ENCODE measurements around the gene RPS21. TPM values are rescaled to one million over a fixed set of nuclear protein-coding genes. Genes with fewer than 3 reads are reported as not detected.

RPS21 gene
- total and polyA plus RNA-seq, 7 donors = 2,383 to 8,235 (median 4,772) TPM

DNA sequence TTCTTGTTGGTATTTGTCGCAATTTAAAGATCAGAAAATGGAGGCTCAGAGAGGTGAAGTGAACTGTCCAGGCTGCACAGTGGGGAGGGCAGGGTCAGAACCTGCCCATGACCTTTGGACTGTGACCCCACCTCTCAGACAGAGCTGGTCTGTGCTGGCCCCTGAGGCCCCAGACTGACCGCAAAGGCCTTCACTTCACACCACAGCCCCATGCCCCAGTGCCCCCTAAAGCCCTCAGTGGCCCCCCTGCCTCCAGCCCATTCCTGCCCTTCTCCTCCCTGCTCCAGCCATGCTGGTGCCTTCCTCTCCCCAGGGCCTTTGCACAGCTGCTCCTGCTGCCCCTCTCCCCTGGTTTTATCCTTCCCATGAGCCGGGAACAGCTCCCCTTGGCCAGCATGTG, 49.8 kb downstream of the RPS21 start:
- Histone ChIP-seq H3K4me1 (peaks cover 0 to 39% (median 33%) of the 10 kb centered on the region in 4 donors), H3K9me3 (no peaks in the 10 kb centered on the region), H3K36me3 (no peaks in the 10 kb centered on the region), H3K27ac (no peak overlapping the region), H3K4me3 (no peak overlapping the region), H3K27me3 (no peaks in the 10 kb centered on the region)
- no peak for DNase-seq
- 91 to 94% methylated on average over 3 of the region's 3 CpGs for WGBS, 2 donors
- TF ChIP-seq POLR2A (IDR thresholded peaks at IDR 0.05) = no peak
- TF ChIP-seq EP300 (IDR thresholded peaks at IDR 0.05) = no peak
- no peak for TF ChIP-seq POLR2AphosphoS5 (IDR thresholded peaks at IDR 0.05)
- TF ChIP-seq CTCF (IDR thresholded peaks at IDR 0.05) = no peak
- intact Hi-C loops (cut with DNase I) = no loop called here

GRCh38 chr20:62437496-62437895, 50.6 kb downstream of the RPS21 start:
- intact Hi-C loops (cut with DNase I) = no loop called here
- TF ChIP-seq EP300 (IDR thresholded peaks at IDR 0.05) (no peak), POLR2AphosphoS5 (IDR thresholded peaks at IDR 0.05) (peak in 1 of 4 donors; percentile 15)
- H3K27me3 ChIP-seq = no peaks in the 10 kb centered on the region
- peak overlapping the region in 3 of 4 donors; percentile 14 to 19 (median 18) for H3K4me3 ChIP-seq
- H3K4me1 ChIP-seq = peaks cover 0 to 39% (median 33%) of the 10 kb centered on the region in 4 donors
- no peak for DNase-seq
- H3K9me3 ChIP-seq = no peaks in the 10 kb centered on the region
- 76 to 81% methylated on average over 12 of the region's 12 CpGs for WGBS, 2 donors
- H3K36me3 ChIP-seq = no peaks in the 10 kb centered on the region
- H3K27ac ChIP-seq = peak overlapping the region; percentile 71 to 77 (median 74)

- intact Hi-C loops (cut with DNase I) = no loop called here
- Histone ChIP-seq H3K27ac (peak overlapping the region; percentile 71 to 77 (median 74)), H3K4me3 (peak overlapping the region in 3 of 4 donors; percentile 14 to 19 (median 18)), H3K36me3 (no peaks in the 10 kb centered on the region), H3K27me3 (no peaks in the 10 kb centered on the region), H3K9me3 (no peaks in the 10 kb centered on the region), H3K4me1 (peaks cover 0 to 38% (median 32%) of the 10 kb centered on the region in 4 donors)
- WGBS, 2 donors = 82 to 83% methylated on average over 24 of the region's 24 CpGs
- TF ChIP-seq POLR2A (IDR thresholded peaks at IDR 0.05) (no peak), EP300 (IDR thresholded peaks at IDR 0.05) (no peak), CTCF (IDR thresholded peaks at IDR 0.05) (no peak), POLR2AphosphoS5 (IDR thresholded peaks at IDR 0.05) (no peak)
- DNase-seq = peak; percentile 86
These were observed 51.0 kb downstream of the RPS21 start for GRCh38 chr20:62437927-62438326.

Other genes starting within 250 kb of the RPS21 start
- gene PSMA7, start 243.7 kb upstream of the RPS21 start, total RNA-seq = 100 to 1,000 TPM; 192 to 388 (median 313) TPM
- 100 to 1,000 TPM; 224 to 340 (median 244) TPM for gene PSMA7, start 243.7 kb upstream of the RPS21 start, polyA plus RNA-seq
- 10 to 100 TPM in 3 of 4 donors, 1 to 10 TPM in 1; 7.2 to 11.7 (median 11.1) TPM for gene SS18L1, start 243.3 kb upstream of the RPS21 start, total RNA-seq
- 1 to 10 TPM; 4.9 to 9.5 (median 5.4) TPM for gene SS18L1, start 243.3 kb upstream of the RPS21 start, polyA plus RNA-seq
- 10 to 100 TPM; 13.3 to 28.1 (median 21.2) TPM for gene MTG2, start 204.1 kb upstream of the RPS21 start, total RNA-seq
- 10 to 100 TPM; 21.0 to 32.3 (median 24.7) TPM for gene MTG2, start 204.1 kb upstream of the RPS21 start, polyA plus RNA-seq
- not detected for gene HRH3, start 166.8 kb upstream of the RPS21 start, total RNA-seq
- gene HRH3, start 166.8 kb upstream of the RPS21 start, polyA plus RNA-seq = not detected
- 10 to 100 TPM; 31.6 to 36.8 (median 32.6) TPM for gene OSBPL2, start 148.6 kb upstream of the RPS21 start, total RNA-seq
- 10 to 100 TPM; 27.0 to 36.3 (median 28.0) TPM for gene OSBPL2, start 148.6 kb upstream of the RPS21 start, polyA plus RNA-seq
- gene ADRM1, start 84.1 kb upstream of the RPS21 start, total RNA-seq = 100 to 1,000 TPM; 100 to 130 (median 119) TPM
- 100 to 1,000 TPM in 1 of 3 donors, 10 to 100 TPM in 2; 61.3 to 102 (median 77.7) TPM for gene ADRM1, start 84.1 kb upstream of the RPS21 start, polyA plus RNA-seq
- 100 to 1,000 TPM in 3 of 4 donors, 10 to 100 TPM in 1; 53.5 to 409 (median 134) TPM for gene LAMA5, start 19.8 kb upstream of the RPS21 start, total RNA-seq
- 10 to 100 TPM in 1 of 3 donors, 1 to 10 TPM in 2; 1.8 to 56.5 (median 3.2) TPM for gene LAMA5, start 19.8 kb upstream of the RPS21 start, polyA plus RNA-seq
- gene CABLES2, start 20.2 kb downstream of the RPS21 start, total RNA-seq = 1 to 10 TPM; 1.8 to 6.5 (median 4.2) TPM
- gene CABLES2, start 20.2 kb downstream of the RPS21 start, polyA plus RNA-seq = 1 to 10 TPM; 3.5 to 6.9 (median 3.6) TPM
- gene RBBP8NL, start 40.4 kb downstream of the RPS21 start, total RNA-seq = not detected
- gene RBBP8NL, start 40.4 kb downstream of the RPS21 start, polyA plus RNA-seq = 10 to 100 TPM in 1 of 3 donors, 1 to 10 TPM in 2; 4.2 to 12.5 (median 5.4) TPM
- gene GATA5, start 88.9 kb downstream of the RPS21 start, total RNA-seq = under 1 TPM in 1 of 4 donors, not detected in 3; 0.36 TPM
- gene GATA5, start 88.9 kb downstream of the RPS21 start, polyA plus RNA-seq = under 1 TPM in 1 of 3 donors, not detected in 2; 0.03 TPM

Measured in sigmoid colon (tissue), 7 donors.